Stimulated activated memory B cell treated with anti-CD40 and anti-IgM and Interleukin-4, amounts not matched to agents 10 μg/mL and 1 μg/mL and 100 μg/mL, for 72 hours (primary cell): ENCODE results near the gene LMF2.

Experiments
- ATAC-seq: fragments of 150-1000 bp; cut with Tn5 transposase; 2 replicates; pipeline ENCODE4 v1.10.0; 2021
- H3K27ac Mint-ChIP-seq: one replicate; pipeline ENCODE4 v1.8.0; 2022; ENCODE audit warnings: mild to moderate bottlenecking, mixed read lengths
- H3K27me3 Mint-ChIP-seq: one replicate; pipeline ENCODE4 v1.8.0; 2022; ENCODE audit warnings: mixed read lengths
- H3K36me3 Mint-ChIP-seq: one replicate; pipeline ENCODE4 v1.8.0; 2022; ENCODE audit warnings: mixed read lengths
- H3K4me1 Mint-ChIP-seq: one replicate; pipeline ENCODE4 v1.8.0; 2022; ENCODE audit warnings: mixed read lengths
- H3K4me3 Mint-ChIP-seq: one replicate; pipeline ENCODE4 v1.8.0; 2022; ENCODE audit warnings: mild to moderate bottlenecking, moderate library complexity, mixed read lengths
- H3K9me3 Mint-ChIP-seq: one replicate; pipeline ENCODE4 v1.8.0; 2022; ENCODE audit warnings: mixed read lengths

Gene LMF2

GRCh38 chr22:50461536-50461935 lies 46.0 kb downstream of the LMF2 start:
- no peaks in the 10 kb centered on the region for H3K27me3 Mint-ChIP-seq
- peaks cover 17% of the 10 kb centered on the region for H3K4me1 Mint-ChIP-seq
- H3K4me3 Mint-ChIP-seq = no peak overlapping the region
- H3K36me3 Mint-ChIP-seq = peaks cover 84% of the 10 kb centered on the region
- no peak overlapping the region for H3K27ac Mint-ChIP-seq
- H3K9me3 Mint-ChIP-seq = no peaks in the 10 kb centered on the region
- ATAC-seq = no peak

DNA sequence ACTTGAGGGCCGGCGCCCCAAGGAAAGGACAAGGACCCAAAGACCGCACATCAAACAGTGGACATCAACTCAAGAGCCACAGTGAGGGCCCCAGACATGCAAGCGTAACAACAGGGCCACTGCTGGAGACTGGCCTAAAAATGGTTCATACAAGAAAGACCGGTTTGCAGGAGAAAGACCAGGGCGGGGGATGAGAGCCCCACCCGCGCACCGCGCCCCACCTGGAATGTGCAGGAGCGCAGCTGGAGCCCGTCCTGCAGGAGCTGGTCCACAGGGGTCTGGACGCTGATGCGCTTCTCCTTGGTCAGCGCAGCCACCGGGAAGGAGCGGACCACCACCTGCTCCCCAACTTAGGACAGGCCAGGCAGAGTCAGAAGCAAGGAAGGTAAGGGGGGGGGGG lies 46.6 kb downstream of the LMF2 start:
- ATAC-seq = no peak
- H3K27ac Mint-ChIP-seq = no peak overlapping the region
- H3K4me1 Mint-ChIP-seq = peaks cover 13% of the 10 kb centered on the region
- no peak overlapping the region for H3K4me3 Mint-ChIP-seq
- no peaks in the 10 kb centered on the region for H3K27me3 Mint-ChIP-seq
- no peaks in the 10 kb centered on the region for H3K9me3 Mint-ChIP-seq
- peaks cover 78% of the 10 kb centered on the region for H3K36me3 Mint-ChIP-seq

GRCh38 chr22:50459496-50460140 lies 47.9 kb downstream of the LMF2 start:
- Mint-ChIP-seq H3K4me3 (no peak overlapping the region), H3K27me3 (no peaks in the 10 kb centered on the region), H3K9me3 (no peaks in the 10 kb centered on the region), H3K36me3 (peaks cover 75% of the 10 kb centered on the region), H3K27ac (no peak overlapping the region), H3K4me1 (peaks cover 13% of the 10 kb centered on the region)
- no peak for ATAC-seq

DNA sequence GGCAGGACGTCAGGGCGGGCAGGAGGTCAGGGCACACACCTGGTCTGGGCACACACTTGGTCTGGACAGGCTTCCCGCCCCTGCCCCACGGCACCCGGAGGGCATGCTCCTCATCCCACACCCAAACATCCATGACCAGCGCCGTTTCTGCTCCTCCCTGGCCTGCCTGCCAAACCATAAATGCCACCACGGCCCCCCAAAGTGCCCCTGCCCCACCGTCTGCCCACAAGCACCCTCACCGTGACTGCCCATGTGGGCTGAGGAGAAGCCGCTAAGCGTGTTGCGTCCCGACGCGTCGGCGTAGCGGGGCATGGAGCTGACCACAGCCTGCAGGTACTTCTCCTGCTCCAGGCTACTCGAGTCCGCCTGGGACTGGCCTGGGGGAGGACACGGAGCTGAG lies 48.5 kb downstream of the LMF2 start:
- no peak for ATAC-seq
- Mint-ChIP-seq H3K4me1 (peaks cover 7% of the 10 kb centered on the region), H3K9me3 (no peaks in the 10 kb centered on the region), H3K36me3 (peaks cover 75% of the 10 kb centered on the region), H3K27me3 (no peaks in the 10 kb centered on the region), H3K4me3 (no peak overlapping the region), H3K27ac (peak overlapping the region; percentile 20)

- Mint-ChIP-seq H3K27me3 (no peaks in the 10 kb centered on the region), H3K36me3 (peaks cover 66% of the 10 kb centered on the region), H3K4me3 (no peak overlapping the region), H3K9me3 (no peaks in the 10 kb centered on the region), H3K27ac (no peak overlapping the region), H3K4me1 (peaks cover 13% of the 10 kb centered on the region)
- peak; percentile 24 for ATAC-seq
Measured at GRCh38 chr22:50456466-50457234, 50.9 kb downstream of the LMF2 start.

GRCh38 chr22:50456026-50456425 lies 51.5 kb downstream of the LMF2 start:
- peaks cover 13% of the 10 kb centered on the region for H3K4me1 Mint-ChIP-seq
- no peaks in the 10 kb centered on the region for H3K9me3 Mint-ChIP-seq
- no peak overlapping the region for H3K27ac Mint-ChIP-seq
- H3K4me3 Mint-ChIP-seq = no peak overlapping the region
- no peak for ATAC-seq
- no peaks in the 10 kb centered on the region for H3K27me3 Mint-ChIP-seq
- peaks cover 69% of the 10 kb centered on the region for H3K36me3 Mint-ChIP-seq

GRCh38 chr22:50455201-50455600 lies 52.3 kb downstream of the LMF2 start:
- H3K4me1 Mint-ChIP-seq = peaks cover 17% of the 10 kb centered on the region
- H3K4me3 Mint-ChIP-seq = no peak overlapping the region
- H3K27me3 Mint-ChIP-seq = no peaks in the 10 kb centered on the region
- no peak overlapping the region for H3K27ac Mint-ChIP-seq
- ATAC-seq = no peak
- H3K36me3 Mint-ChIP-seq = peaks cover 68% of the 10 kb centered on the region
- no peaks in the 10 kb centered on the region for H3K9me3 Mint-ChIP-seq

DNA sequence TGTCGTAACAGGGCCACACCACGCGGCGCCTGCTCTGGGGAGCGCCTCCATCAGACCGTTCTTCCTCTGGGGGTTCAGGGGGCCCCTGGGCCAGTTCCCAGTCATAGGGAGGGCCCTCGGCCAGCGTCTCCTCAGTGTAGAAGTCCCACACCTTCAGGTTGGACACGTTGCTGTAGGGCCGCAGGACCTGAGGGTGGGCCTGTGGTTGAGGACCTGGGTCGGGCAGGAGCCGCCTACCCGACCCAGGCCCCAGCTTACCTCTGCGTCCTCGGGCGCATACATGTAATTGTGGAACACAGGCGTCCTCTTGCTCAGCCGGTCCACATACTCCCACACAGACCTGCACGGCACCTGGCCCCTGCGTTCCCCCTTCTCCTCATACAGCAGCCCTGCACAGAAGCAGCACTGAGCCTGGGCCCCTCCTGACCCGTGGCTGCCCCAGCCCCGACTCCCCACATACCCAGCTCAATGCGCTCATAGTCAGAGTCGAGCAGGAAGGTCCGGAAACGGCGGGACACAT lies 52.9 kb downstream of the LMF2 start:
- Mint-ChIP-seq H3K9me3 (no peaks in the 10 kb centered on the region), H3K4me3 (no peak overlapping the region), H3K4me1 (peaks cover 23% of the 10 kb centered on the region), H3K36me3 (peaks cover 70% of the 10 kb centered on the region), H3K27me3 (no peaks in the 10 kb centered on the region), H3K27ac (no peak overlapping the region)
- no peak for ATAC-seq
